HepG2 (cell line): ENCODE results near the gene SLC2A10. TPM values are rescaled to one million over a fixed set of nuclear protein-coding genes. Genes with fewer than 3 reads are reported as not detected.

Experiments used
- DDIT3 ChIP-seq: sonication (generic); formaldehyde crosslinking; IDR thresholded peaks from 2 replicates; pipeline ENCODE4 v1.4.0; 2020; ENCODE audit warnings: mild to moderate bottlenecking, missing genetic modification reagents
- HES4 ChIP-seq: sonication (generic); formaldehyde crosslinking; IDR thresholded peaks from 2 replicates; pipeline ENCODE4 v1.9.0; 2021; ENCODE audit warnings: mild to moderate bottlenecking, missing genetic modification reagents, borderline replicate concordance
- KDM6A ChIP-seq: IDR thresholded peaks from 2 replicates; pipeline ENCODE4 v1.6.1; 2016; ENCODE audit warnings: low read depth
- PITX1 ChIP-seq: sonication (generic); formaldehyde crosslinking; IDR thresholded peaks from 2 replicates; pipeline ENCODE4 v1.5.1; 2020; ENCODE audit warnings: mild to moderate bottlenecking, missing genetic modification reagents
- ZBTB33 ChIP-seq: sonication (generic); formaldehyde crosslinking; IDR thresholded peaks from 2 replicates; pipeline ENCODE4 v1.4.0; 2020; ENCODE audit warnings: missing genetic modification reagents
- ZBTB37 ChIP-seq: sonication (generic); formaldehyde crosslinking; IDR thresholded peaks from 2 replicates; pipeline ENCODE4 v1.4.0; 2020; ENCODE audit warnings: mild to moderate bottlenecking, missing genetic modification reagents
- ZFP37 ChIP-seq: sonication (generic); formaldehyde crosslinking; IDR thresholded peaks from 2 replicates; pipeline ENCODE4 v1.4.0; 2020; ENCODE audit warnings: missing genetic modification reagents, borderline replicate concordance
- ZNF207 ChIP-seq: fragments of 450-650 bp; IDR thresholded peaks from 2 replicates; pipeline ENCODE4 v1.6.1; 2016; ENCODE audit warnings: antibody characterized with exemption, borderline replicate concordance
- ZNF281 ChIP-seq: sonication (generic); formaldehyde crosslinking; IDR thresholded peaks from 2 replicates; pipeline ENCODE4 v1.4.0; 2020; ENCODE audit warnings: missing genetic modification reagents, borderline replicate concordance
- ZNF460 ChIP-seq: sonication (generic); formaldehyde crosslinking; IDR thresholded peaks from 2 replicates; pipeline ENCODE4 v1.5.1; 2020; ENCODE audit warnings: missing genetic modification reagents, mild to moderate bottlenecking, borderline replicate concordance
- ZNF549 ChIP-seq: sonication (generic); formaldehyde crosslinking; IDR thresholded peaks from 2 replicates; pipeline ENCODE4 v1.5.0; 2020; ENCODE audit warnings: missing genetic modification reagents
- ZNF552 ChIP-seq: sonication (generic); formaldehyde crosslinking; IDR thresholded peaks from 2 replicates; pipeline ENCODE4 v1.9.0; 2022; ENCODE audit warnings: missing genetic modification reagents, mild to moderate bottlenecking, borderline replicate concordance
- ZNF563 ChIP-seq: sonication (generic); formaldehyde crosslinking; IDR thresholded peaks from 2 replicates; pipeline ENCODE4 v1.8.0; 2022; ENCODE audit warnings: mild to moderate bottlenecking, moderate library complexity, missing genetic modification reagents
- ZNF609 ChIP-seq: sonication (generic); formaldehyde crosslinking; IDR thresholded peaks from 2 replicates; pipeline ENCODE4 v1.4.0; 2020; ENCODE audit warnings: mild to moderate bottlenecking, missing genetic modification reagents, borderline replicate concordance
- ZNF772 ChIP-seq: sonication (generic); formaldehyde crosslinking; IDR thresholded peaks from 2 replicates; pipeline ENCODE4 v1.5.0; 2020; ENCODE audit warnings: mild to moderate bottlenecking, missing genetic modification reagents
- polyA plus RNA-seq, 8 experiments: library from polyadenylated mRNA; depleted of rRNA in 3 of 8; stranded (reverse) in 7 of 8; unstranded in 1 of 8; fragments of >200 nt; fragmentation: Illumina TruSeq in 4 of 8; extraction: Trizol in 4 of 8; gene quantifications; 2 replicates each; pipeline versions ENCODE4 v1.2.1 to v1.2.3, GENCODE V29; 2011 to 2016; ENCODE audit warnings: low read depth in 4 of 8, missing spikeins in 1 of 8, mixed read lengths in 1 of 8; ENCODE audit not compliant: insufficient read depth in 1 of 8
- total RNA-seq, 5 experiments: library from RNA; depleted of rRNA; stranded (reverse); fragments of >200 nt; fragmentation: Illumina TruSeq; extraction: Trizol; gene quantifications; 2 replicates each; pipeline ENCODE4 v1.2.3, GENCODE V29; 2016; ENCODE audit warnings: low read depth in 1 of 5

The SLC2A10 gene
- total and polyA plus RNA-seq, 2 of the 13 experiments (the other 11 are each of a cell fraction or from before 2014, with no cell fraction given): 16.0 to 18.4 TPM

- TF ChIP-seq ZBTB37 (CRISPR knock-in tag) (no peak), ZFP37 (CRISPR knock-in tag) (no peak), DDIT3 (CRISPR knock-in tag) (no peak), KDM6A (CRISPR knock-in tag) (no peak), ZNF552 (CRISPR knock-in tag) (no peak), ZNF609 (CRISPR knock-in tag) (0 out of 2 replicates have a peak, but pooled peaks have one; percentile 39), ZNF563 (CRISPR knock-in tag) (no peak), ZNF549 (CRISPR knock-in tag) (no peak), HES4 (CRISPR knock-in tag) (no peak), PITX1 (CRISPR knock-in tag) (no peak), ZBTB33 (CRISPR knock-in tag) (no peak), ZNF207 (no peak), ZNF772 (CRISPR knock-in tag) (no peak), ZNF460 (CRISPR knock-in tag) (no peak), ZNF281 (no peak)
Observed at GRCh38 chr20:46665602-46666001, 43.8 kb upstream of the SLC2A10 start (continued).
